SJSA1 (cell line): ENCODE measurements around the gene KIF16B. TPM values are rescaled to one million over a fixed set of nuclear protein-coding genes. Genes with fewer than 3 reads are reported as not detected.
"Not testable (repeated sequence)": the region's sequence is repeated elsewhere in the genome, so short reads cannot be mapped to it uniquely, and the experiment has no call there.

ENCODE experiments used
- DNase-seq, 2 experiments: peaks; one replicate each; pipeline ENCODE4 v3.0.0-alpha.2; 2015 to 2020; ENCODE audit warnings: low spot score in 2 of 2, low read depth in 1 of 2
- H3K27ac ChIP-seq: fragments of 250-450 bp; sonication (Bioruptor Pico); 2 replicates; pipeline ENCODE4 v1.5.1; 2020; ENCODE audit warnings: mild to moderate bottlenecking, moderate library complexity
- H3K27me3 ChIP-seq: fragments of 250-450 bp; sonication (Bioruptor Pico); replicated peaks from 2 replicates; pipeline ENCODE4 v1.5.1; 2020; ENCODE audit warnings: mild to moderate bottlenecking, moderate library complexity
- H3K36me3 ChIP-seq: fragments of 250-450 bp; sonication (Bioruptor Pico); 2 replicates; pipeline ENCODE4 v1.5.1; 2020; ENCODE audit warnings: mild to moderate bottlenecking
- H3K4me1 ChIP-seq: fragments of 250-450 bp; sonication (Bioruptor Pico); replicated peaks from 2 replicates; pipeline ENCODE4 v1.6.1; 2021; ENCODE audit warnings: mild to moderate bottlenecking
- H3K4me3 ChIP-seq: fragments of 250-450 bp; sonication (Bioruptor Pico); 2 replicates; pipeline ENCODE4 v1.5.1; 2020; ENCODE audit warnings: mild to moderate bottlenecking
- H3K9me3 ChIP-seq: fragments of 250-450 bp; sonication (Bioruptor Pico); replicated peaks from 2 replicates; pipeline ENCODE4 v1.5.1; 2020; ENCODE audit warnings: mild to moderate bottlenecking
- total RNA-seq: library from RNA; depleted of rRNA; stranded (reverse); fragments of >200 nt; shearing (Covaris generic); gene quantifications from 2 replicates; pipeline ENCODE4 v1.2.3, GENCODE V29; 2014

Gene KIF16B
- total RNA-seq, 1 experiment from 2014 or later: 3.7 TPM

- no peaks in the 10 kb centered on the region for H3K27me3 ChIP-seq
- no peak overlapping the region for H3K27ac ChIP-seq
- no peaks in the 10 kb centered on the region for H3K4me1 ChIP-seq
- no peaks in the 10 kb centered on the region for H3K36me3 ChIP-seq
- no peaks in the 10 kb centered on the region for H3K9me3 ChIP-seq
- no peak for DNase-seq
- H3K4me3 ChIP-seq: no peak overlapping the region
Observed at GRCh38 chr20:16580147-16580546, 6.9 kb upstream of the KIF16B start.

- no peaks in the 10 kb centered on the region for H3K9me3 ChIP-seq
- H3K27ac ChIP-seq: no peak overlapping the region
- H3K4me3 ChIP-seq: no peak overlapping the region
- H3K4me1 ChIP-seq: no peaks in the 10 kb centered on the region
- no peak for DNase-seq
- no peaks in the 10 kb centered on the region for H3K27me3 ChIP-seq
- no peaks in the 10 kb centered on the region for H3K36me3 ChIP-seq
Observed at GRCh38 chr20:16576219-16576618, 3.0 kb upstream of the KIF16B start.

- no peaks in the 10 kb centered on the region for H3K27me3 ChIP-seq
- H3K4me1 ChIP-seq: no peaks in the 10 kb centered on the region
- H3K27ac ChIP-seq: no peak overlapping the region
- peak overlapping the region; percentile 34 for H3K4me3 ChIP-seq
- no peaks in the 10 kb centered on the region for H3K9me3 ChIP-seq
- no peaks in the 10 kb centered on the region for H3K36me3 ChIP-seq
- DNase-seq: no peak
Observed at GRCh38 chr20:16575390-16576140, 2.3 kb upstream of the KIF16B start.

GRCh38 chr20:16574656-16575355 lies 1.6 kb upstream of the KIF16B start:
- Histone ChIP-seq H3K9me3 (no peaks in the 10 kb centered on the region), H3K27ac (no peak overlapping the region), H3K4me1 (no peaks in the 10 kb centered on the region), H3K4me3 (peak overlapping the region; percentile 34), H3K27me3 (no peaks in the 10 kb centered on the region), H3K36me3 (no peaks in the 10 kb centered on the region)
- peak; percentile 31 to 65 for DNase-seq

- DNase-seq: no peak
- Histone ChIP-seq H3K36me3 (no peaks in the 10 kb centered on the region), H3K27ac (no peak overlapping the region), H3K27me3 (no peaks in the 10 kb centered on the region), H3K9me3 (no peaks in the 10 kb centered on the region), H3K4me1 (no peaks in the 10 kb centered on the region), H3K4me3 (no peak overlapping the region)
Observed at GRCh38 chr20:16571333-16571732, 1.9 kb downstream of the KIF16B start.

- H3K4me3 ChIP-seq: no peak overlapping the region
- no peak overlapping the region for H3K27ac ChIP-seq
- no peak for DNase-seq
- no peaks in the 10 kb centered on the region for H3K27me3 ChIP-seq
- H3K9me3 ChIP-seq: no peaks in the 10 kb centered on the region
- H3K36me3 ChIP-seq: no peaks in the 10 kb centered on the region
- no peaks in the 10 kb centered on the region for H3K4me1 ChIP-seq
Observed at GRCh38 chr20:16569246-16570153, 3.7 kb downstream of the KIF16B start.

GRCh38 chr20:16566080-16566479 lies 7.2 kb downstream of the KIF16B start:
- H3K4me3 ChIP-seq: no peak overlapping the region
- H3K27ac ChIP-seq: no peak overlapping the region
- no peaks in the 10 kb centered on the region for H3K27me3 ChIP-seq
- DNase-seq: no peak
- no peaks in the 10 kb centered on the region for H3K9me3 ChIP-seq
- no peaks in the 10 kb centered on the region for H3K36me3 ChIP-seq
- H3K4me1 ChIP-seq: no peaks in the 10 kb centered on the region

- not testable (repeated sequence) for H3K9me3 ChIP-seq, H3K27me3 ChIP-seq, H3K4me1 ChIP-seq, H3K4me3 ChIP-seq, H3K36me3 ChIP-seq, H3K27ac ChIP-seq, DNase-seq
Observed at GRCh38 chr20:16564079-16564478, 9.2 kb downstream of the KIF16B start.

- no peak overlapping the region for H3K4me3 ChIP-seq
- no peak overlapping the region for H3K27ac ChIP-seq
- no peaks in the 10 kb centered on the region for H3K36me3 ChIP-seq
- DNase-seq: no peak
- H3K4me1 ChIP-seq: no peaks in the 10 kb centered on the region
- H3K9me3 ChIP-seq: no peaks in the 10 kb centered on the region
- H3K27me3 ChIP-seq: no peaks in the 10 kb centered on the region
Observed at GRCh38 chr20:16563066-16563806, 10.0 kb downstream of the KIF16B start.

GRCh38 chr20:16562259-16562658 lies 11.0 kb downstream of the KIF16B start:
- H3K4me3 ChIP-seq: no peak overlapping the region
- H3K27ac ChIP-seq: no peak overlapping the region
- H3K27me3 ChIP-seq: no peaks in the 10 kb centered on the region
- H3K36me3 ChIP-seq: no peaks in the 10 kb centered on the region
- H3K9me3 ChIP-seq: no peaks in the 10 kb centered on the region
- no peaks in the 10 kb centered on the region for H3K4me1 ChIP-seq
- DNase-seq: no peak

- no peak overlapping the region for H3K4me3 ChIP-seq
- H3K9me3 ChIP-seq: no peaks in the 10 kb centered on the region
- no peak for DNase-seq
- H3K4me1 ChIP-seq: no peaks in the 10 kb centered on the region
- H3K27me3 ChIP-seq: no peaks in the 10 kb centered on the region
- no peaks in the 10 kb centered on the region for H3K36me3 ChIP-seq
- no peak overlapping the region for H3K27ac ChIP-seq
Observed at GRCh38 chr20:16560661-16561060, 12.6 kb downstream of the KIF16B start.

- Histone ChIP-seq H3K27ac (no peak overlapping the region), H3K36me3 (no peaks in the 10 kb centered on the region), H3K9me3 (no peaks in the 10 kb centered on the region), H3K27me3 (no peaks in the 10 kb centered on the region), H3K4me1 (no peaks in the 10 kb centered on the region), H3K4me3 (no peak overlapping the region)
- no peak for DNase-seq
Observed at GRCh38 chr20:16560216-16560615, 13.0 kb downstream of the KIF16B start.

GRCh38 chr20:16556301-16556700 lies 16.9 kb downstream of the KIF16B start:
- Histone ChIP-seq H3K27ac (no peak overlapping the region), H3K27me3 (no peaks in the 10 kb centered on the region), H3K9me3 (no peaks in the 10 kb centered on the region), H3K4me1 (no peaks in the 10 kb centered on the region), H3K36me3 (no peaks in the 10 kb centered on the region), H3K4me3 (no peak overlapping the region)
- DNase-seq: no peak
